WTC11 (cell line): Measurements from ENCODE around the gene STYXL2.

ENCODE experiments used
- CREB1 ChIP-seq: sonication (generic); formaldehyde crosslinking; IDR thresholded peaks from 2 replicates; pipeline ENCODE4 v1.8.0; 2023; ENCODE audit warnings: mild to moderate bottlenecking, missing genetic modification reagents
- TEAD4 ChIP-seq: sonication (generic); formaldehyde crosslinking; IDR thresholded peaks from 2 replicates; pipeline ENCODE4 v1.8.0; 2022; ENCODE audit warnings: mild to moderate bottlenecking, missing genetic modification reagents
- TF ChIP-seq, protein P1 (sequence below): sonication (generic); formaldehyde crosslinking; IDR thresholded peaks from 2 replicates; pipeline ENCODE4 v1.8.0; 2022; ENCODE audit warnings: mild to moderate bottlenecking, missing genetic modification reagents
- TF ChIP-seq, protein P2 (sequence below): sonication (generic); formaldehyde crosslinking; IDR thresholded peaks from 2 replicates; pipeline ENCODE4 v1.8.1; 2022; ENCODE audit warnings: low read depth, missing genetic modification reagents, borderline replicate concordance
- TF ChIP-seq, protein P3 (sequence below): fragments of 200-600 bp; IDR thresholded peaks from 2 replicates; pipeline ENCODE4 v1.8.0; 2022; ENCODE audit warnings: antibody characterized with exemption
- TF ChIP-seq, protein P4 (sequence below): sonication (generic); formaldehyde crosslinking; IDR thresholded peaks from 2 replicates; pipeline ENCODE4 v1.8.1; 2022; ENCODE audit warnings: low read depth, mild to moderate bottlenecking, moderate library complexity, missing genetic modification reagents, borderline replicate concordance

DNA sequence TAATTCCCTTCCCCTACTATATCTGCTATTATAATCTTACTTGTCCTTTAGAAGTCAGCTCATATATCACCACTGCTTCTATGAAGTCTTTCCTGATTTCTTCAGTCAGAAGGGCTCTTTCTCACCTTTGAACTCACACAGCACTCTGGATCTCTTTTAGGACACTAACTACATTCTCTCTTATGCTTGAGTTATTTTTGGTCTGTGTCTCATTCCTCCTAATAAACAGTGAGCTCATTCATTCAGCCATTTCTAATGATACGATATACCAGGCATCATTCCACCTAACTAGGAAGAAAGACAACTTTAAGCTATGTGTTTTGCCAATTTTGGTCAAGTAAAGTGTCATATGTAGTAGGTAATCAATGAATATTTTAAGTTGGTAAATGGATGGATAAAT, 1.2 kb upstream of the STYXL2 start:
- TF ChIP-seq, protein P1, sequence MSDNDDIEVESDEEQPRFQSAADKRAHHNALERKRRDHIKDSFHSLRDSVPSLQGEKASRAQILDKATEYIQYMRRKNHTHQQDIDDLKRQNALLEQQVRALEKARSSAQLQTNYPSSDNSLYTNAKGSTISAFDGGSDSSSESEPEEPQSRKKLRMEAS (CRISPR knock-in tag): no peak
- TF ChIP-seq, protein P2, sequence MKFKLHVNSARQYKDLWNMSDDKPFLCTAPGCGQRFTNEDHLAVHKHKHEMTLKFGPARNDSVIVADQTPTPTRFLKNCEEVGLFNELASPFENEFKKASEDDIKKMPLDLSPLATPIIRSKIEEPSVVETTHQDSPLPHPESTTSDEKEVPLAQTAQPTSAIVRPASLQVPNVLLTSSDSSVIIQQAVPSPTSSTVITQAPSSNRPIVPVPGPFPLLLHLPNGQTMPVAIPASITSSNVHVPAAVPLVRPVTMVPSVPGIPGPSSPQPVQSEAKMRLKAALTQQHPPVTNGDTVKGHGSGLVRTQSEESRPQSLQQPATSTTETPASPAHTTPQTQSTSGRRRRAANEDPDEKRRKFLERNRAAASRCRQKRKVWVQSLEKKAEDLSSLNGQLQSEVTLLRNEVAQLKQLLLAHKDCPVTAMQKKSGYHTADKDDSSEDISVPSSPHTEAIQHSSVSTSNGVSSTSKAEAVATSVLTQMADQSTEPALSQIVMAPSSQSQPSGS (CRISPR knock-in tag): no peak
- TF ChIP-seq, protein P3, sequence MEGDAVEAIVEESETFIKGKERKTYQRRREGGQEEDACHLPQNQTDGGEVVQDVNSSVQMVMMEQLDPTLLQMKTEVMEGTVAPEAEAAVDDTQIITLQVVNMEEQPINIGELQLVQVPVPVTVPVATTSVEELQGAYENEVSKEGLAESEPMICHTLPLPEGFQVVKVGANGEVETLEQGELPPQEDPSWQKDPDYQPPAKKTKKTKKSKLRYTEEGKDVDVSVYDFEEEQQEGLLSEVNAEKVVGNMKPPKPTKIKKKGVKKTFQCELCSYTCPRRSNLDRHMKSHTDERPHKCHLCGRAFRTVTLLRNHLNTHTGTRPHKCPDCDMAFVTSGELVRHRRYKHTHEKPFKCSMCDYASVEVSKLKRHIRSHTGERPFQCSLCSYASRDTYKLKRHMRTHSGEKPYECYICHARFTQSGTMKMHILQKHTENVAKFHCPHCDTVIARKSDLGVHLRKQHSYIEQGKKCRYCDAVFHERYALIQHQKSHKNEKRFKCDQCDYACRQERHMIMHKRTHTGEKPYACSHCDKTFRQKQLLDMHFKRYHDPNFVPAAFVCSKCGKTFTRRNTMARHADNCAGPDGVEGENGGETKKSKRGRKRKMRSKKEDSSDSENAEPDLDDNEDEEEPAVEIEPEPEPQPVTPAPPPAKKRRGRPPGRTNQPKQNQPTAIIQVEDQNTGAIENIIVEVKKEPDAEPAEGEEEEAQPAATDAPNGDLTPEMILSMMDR: no peak
- TF ChIP-seq CREB1 (CRISPR knock-in tag): no peak
- TF ChIP-seq, protein P4, sequence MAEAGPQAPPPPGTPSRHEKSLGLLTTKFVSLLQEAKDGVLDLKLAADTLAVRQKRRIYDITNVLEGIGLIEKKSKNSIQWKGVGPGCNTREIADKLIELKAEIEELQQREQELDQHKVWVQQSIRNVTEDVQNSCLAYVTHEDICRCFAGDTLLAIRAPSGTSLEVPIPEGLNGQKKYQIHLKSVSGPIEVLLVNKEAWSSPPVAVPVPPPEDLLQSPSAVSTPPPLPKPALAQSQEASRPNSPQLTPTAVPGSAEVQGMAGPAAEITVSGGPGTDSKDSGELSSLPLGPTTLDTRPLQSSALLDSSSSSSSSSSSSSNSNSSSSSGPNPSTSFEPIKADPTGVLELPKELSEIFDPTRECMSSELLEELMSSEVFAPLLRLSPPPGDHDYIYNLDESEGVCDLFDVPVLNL (CRISPR knock-in tag): no peak
- no peak for TF ChIP-seq TEAD4 (CRISPR knock-in tag)
